Measurements from ENCODE around the gene PIGR. TPM values are rescaled to one million over a fixed set of nuclear protein-coding genes. Genes with fewer than 3 reads are reported as not detected.

Gene PIGR
- total and polyA plus RNA-seq, 9 of the 15 experiments (the other 6 are each of a cell fraction or from before 2014, with no cell fraction given): 0.01 to 1.5 (median 0.03) TPM; not detected in 4

DNA sequence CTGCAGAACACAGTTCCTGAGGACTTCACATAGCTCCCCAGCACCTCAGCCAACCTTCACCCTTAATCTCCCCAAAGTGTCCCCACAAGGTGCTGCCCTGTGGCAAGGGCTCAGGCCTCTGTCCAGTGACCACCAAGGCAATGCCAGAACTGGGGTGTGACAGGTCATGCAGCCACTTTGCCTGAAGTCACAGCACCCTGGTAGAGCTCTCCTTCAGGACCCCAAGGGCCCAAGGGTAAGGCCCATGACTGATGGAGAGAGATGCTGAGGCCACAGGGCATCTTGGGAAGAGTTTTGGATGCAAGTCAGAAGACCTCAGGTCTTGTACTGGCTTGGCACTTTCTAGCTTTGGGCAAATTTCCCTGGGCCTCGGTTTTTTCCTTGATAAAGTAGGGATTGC is 23.7 kb downstream of the PIGR start (continued):
- TF ChIP-seq, protein P1, sequence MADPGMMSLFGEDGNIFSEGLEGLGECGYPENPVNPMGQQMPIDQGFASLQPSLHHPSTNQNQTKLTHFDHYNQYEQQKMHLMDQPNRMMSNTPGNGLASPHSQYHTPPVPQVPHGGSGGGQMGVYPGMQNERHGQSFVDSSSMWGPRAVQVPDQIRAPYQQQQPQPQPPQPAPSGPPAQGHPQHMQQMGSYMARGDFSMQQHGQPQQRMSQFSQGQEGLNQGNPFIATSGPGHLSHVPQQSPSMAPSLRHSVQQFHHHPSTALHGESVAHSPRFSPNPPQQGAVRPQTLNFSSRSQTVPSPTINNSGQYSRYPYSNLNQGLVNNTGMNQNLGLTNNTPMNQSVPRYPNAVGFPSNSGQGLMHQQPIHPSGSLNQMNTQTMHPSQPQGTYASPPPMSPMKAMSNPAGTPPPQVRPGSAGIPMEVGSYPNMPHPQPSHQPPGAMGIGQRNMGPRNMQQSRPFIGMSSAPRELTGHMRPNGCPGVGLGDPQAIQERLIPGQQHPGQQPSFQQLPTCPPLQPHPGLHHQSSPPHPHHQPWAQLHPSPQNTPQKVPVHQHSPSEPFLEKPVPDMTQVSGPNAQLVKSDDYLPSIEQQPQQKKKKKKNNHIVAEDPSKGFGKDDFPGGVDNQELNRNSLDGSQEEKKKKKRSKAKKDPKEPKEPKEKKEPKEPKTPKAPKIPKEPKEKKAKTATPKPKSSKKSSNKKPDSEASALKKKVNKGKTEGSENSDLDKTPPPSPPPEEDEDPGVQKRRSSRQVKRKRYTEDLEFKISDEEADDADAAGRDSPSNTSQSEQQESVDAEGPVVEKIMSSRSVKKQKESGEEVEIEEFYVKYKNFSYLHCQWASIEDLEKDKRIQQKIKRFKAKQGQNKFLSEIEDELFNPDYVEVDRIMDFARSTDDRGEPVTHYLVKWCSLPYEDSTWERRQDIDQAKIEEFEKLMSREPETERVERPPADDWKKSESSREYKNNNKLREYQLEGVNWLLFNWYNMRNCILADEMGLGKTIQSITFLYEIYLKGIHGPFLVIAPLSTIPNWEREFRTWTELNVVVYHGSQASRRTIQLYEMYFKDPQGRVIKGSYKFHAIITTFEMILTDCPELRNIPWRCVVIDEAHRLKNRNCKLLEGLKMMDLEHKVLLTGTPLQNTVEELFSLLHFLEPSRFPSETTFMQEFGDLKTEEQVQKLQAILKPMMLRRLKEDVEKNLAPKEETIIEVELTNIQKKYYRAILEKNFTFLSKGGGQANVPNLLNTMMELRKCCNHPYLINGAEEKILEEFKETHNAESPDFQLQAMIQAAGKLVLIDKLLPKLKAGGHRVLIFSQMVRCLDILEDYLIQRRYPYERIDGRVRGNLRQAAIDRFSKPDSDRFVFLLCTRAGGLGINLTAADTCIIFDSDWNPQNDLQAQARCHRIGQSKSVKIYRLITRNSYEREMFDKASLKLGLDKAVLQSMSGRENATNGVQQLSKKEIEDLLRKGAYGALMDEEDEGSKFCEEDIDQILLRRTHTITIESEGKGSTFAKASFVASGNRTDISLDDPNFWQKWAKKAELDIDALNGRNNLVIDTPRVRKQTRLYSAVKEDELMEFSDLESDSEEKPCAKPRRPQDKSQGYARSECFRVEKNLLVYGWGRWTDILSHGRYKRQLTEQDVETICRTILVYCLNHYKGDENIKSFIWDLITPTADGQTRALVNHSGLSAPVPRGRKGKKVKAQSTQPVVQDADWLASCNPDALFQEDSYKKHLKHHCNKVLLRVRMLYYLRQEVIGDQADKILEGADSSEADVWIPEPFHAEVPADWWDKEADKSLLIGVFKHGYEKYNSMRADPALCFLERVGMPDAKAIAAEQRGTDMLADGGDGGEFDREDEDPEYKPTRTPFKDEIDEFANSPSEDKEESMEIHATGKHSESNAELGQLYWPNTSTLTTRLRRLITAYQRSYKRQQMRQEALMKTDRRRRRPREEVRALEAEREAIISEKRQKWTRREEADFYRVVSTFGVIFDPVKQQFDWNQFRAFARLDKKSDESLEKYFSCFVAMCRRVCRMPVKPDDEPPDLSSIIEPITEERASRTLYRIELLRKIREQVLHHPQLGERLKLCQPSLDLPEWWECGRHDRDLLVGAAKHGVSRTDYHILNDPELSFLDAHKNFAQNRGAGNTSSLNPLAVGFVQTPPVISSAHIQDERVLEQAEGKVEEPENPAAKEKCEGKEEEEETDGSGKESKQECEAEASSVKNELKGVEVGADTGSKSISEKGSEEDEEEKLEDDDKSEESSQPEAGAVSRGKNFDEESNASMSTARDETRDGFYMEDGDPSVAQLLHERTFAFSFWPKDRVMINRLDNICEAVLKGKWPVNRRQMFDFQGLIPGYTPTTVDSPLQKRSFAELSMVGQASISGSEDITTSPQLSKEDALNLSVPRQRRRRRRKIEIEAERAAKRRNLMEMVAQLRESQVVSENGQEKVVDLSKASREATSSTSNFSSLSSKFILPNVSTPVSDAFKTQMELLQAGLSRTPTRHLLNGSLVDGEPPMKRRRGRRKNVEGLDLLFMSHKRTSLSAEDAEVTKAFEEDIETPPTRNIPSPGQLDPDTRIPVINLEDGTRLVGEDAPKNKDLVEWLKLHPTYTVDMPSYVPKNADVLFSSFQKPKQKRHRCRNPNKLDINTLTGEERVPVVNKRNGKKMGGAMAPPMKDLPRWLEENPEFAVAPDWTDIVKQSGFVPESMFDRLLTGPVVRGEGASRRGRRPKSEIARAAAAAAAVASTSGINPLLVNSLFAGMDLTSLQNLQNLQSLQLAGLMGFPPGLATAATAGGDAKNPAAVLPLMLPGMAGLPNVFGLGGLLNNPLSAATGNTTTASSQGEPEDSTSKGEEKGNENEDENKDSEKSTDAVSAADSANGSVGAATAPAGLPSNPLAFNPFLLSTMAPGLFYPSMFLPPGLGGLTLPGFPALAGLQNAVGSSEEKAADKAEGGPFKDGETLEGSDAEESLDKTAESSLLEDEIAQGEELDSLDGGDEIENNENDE (IDR thresholded peaks at IDR 0.05; ENCODE audit: low read depth, low read length): no peak
- no peak for TF ChIP-seq TCF7 (IDR thresholded peaks at IDR 0.05; ENCODE audit: borderline replicate concordance)
- TF ChIP-seq ZNF347 (CRISPR knock-in tag; IDR thresholded peaks at IDR 0.05; ENCODE audit: low read depth): no peak
- TF ChIP-seq RBBP5 (IDR thresholded peaks at IDR 0.05; ENCODE audit: borderline replicate concordance, insufficient read depth, low read length, poor library complexity, severe bottlenecking): no peak
- no peak for TF ChIP-seq PHB2 (IDR thresholded peaks at IDR 0.05; ENCODE audit: low read depth)
- TF ChIP-seq, protein P2, sequence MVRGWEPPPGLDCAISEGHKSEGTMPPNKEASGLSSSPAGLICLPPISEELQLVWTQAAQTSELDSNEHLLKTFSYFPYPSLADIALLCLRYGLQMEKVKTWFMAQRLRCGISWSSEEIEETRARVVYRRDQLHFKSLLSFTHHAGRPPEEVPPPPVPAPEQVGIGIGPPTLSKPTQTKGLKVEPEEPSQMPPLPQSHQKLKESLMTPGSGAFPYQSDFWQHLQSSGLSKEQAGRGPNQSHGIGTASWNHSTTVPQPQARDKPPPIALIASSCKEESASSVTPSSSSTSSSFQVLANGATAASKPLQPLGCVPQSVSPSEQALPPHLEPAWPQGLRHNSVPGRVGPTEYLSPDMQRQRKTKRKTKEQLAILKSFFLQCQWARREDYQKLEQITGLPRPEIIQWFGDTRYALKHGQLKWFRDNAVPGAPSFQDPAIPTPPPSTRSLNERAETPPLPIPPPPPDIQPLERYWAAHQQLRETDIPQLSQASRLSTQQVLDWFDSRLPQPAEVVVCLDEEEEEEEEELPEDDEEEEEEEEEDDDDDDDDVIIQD (CRISPR knock-in tag; IDR thresholded peaks at IDR 0.05): no peak
